Stimulated activated CD8-positive, alpha-beta memory T cell treated with anti-CD3 and anti-CD28 coated beads, Interleukin-7, amount 100 ng/mL, for 24 hours (primary cell): ENCODE data around the gene GALNT10.

Experiments
- DNase-seq: peaks from one replicate; pipeline ENCODE4 v3.0.0-alpha.2; 2020; ENCODE audit warnings: low read depth

The GALNT10 gene

DNA sequence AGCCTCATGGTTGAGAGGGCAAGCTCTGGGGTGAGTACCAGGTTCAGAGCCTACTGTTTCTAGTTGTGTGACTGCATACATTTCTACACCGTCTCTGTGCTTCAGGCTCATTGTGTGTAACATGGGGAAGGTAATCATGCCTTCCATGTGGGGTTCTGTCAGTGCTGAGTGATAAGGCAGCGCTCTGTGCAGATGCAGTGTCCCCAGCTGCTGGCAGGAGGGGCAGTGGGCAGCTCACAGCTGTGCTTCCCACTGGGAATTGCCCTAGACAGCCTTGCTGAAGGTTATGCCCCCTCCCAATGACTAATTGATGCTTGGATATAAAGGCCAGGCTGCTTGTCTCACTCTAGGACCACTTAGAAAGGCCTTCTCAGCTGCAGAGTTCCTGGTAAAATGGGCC, 133.5 kb downstream of the GALNT10 start:
- DNase-seq: no peak

DNA sequence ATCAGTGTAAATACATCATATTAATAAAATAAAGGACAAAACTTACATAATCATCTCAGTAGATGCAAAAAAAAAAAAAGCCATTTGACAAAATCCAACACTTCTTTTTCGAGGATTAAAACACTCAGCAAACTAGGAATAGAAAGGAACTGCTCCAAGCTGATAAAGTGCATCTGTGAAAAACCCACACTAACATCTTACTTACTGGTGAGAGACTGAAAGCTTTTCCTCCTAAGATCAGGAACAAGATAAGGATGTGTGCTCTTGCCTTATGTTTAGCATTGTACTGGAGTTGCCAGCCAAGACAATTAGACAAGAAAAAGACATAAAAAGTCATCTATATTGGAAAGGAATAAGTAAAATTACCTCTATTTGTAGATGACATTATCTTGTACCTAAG, 135.0 kb downstream of the GALNT10 start:
- DNase-seq: no peak

DNA sequence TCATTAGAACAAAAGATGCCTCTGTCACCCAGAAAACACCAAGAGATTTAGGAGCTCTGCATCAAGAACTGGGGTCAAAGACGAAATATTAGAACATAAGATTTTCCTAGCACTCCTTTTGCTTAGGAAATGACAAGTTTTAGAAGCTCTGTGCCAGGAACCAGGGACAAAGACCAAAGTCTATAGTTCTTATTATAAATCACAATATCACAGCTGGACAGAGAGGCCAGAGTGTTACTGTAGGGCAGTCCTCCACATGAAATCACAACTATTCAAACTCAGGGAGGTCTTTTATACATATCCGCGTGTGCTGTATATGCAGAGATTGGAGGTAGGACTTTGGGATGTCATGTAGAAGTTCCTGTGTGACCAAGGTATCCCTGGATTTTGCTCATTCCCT, 138.5 kb downstream of the GALNT10 start:
- no peak for DNase-seq

DNA sequence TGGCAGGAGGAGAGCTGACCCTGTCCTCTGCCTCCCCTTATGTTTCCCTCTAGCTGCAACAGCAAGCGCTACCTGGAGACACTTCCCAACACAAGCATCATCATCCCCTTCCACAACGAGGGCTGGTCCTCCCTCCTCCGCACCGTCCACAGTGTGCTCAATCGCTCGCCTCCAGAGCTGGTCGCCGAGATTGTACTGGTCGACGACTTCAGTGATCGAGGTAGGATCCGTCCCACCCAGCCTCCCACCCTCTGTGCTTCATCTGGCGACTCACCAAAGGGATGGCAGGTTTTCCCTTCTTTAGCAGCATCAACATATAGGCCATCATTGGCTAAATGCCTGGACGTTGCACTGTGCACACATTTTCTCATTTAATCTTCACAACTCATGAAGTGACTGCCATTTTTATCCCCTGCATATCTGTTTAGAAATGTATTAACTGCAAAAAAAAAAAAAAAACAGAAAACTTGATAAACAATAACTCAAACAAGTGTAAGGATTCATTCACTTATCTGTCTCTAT, 139.0 kb downstream of the GALNT10 start:
- no peak for DNase-seq

DNA sequence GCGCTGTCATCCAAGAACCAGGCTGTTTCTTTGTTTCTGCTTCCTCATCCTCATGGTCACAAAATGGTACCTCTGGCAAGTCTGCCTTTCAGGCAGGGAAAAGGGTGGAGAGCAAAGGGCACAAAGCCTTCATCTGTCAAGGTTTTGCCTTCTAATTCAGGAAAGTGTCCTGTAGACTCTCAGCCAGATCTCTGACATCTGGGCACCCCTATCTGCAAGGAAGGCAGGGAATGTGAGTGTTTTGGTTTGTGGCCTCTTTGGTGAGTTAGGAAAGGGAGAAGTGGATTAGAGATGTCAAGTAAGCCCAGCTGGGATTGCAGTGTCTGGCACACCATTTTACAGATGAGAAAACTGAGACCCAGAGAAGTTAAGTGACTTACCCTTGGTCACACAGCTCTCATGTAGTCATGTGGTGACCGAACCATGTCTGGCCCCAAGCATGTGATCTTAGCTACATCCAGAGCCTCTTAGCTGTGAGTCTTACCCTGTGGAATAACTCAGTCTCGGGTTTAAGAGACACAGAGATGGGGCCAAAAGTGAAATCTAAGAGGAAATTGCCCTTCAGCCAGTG, 139.6 kb downstream of the GALNT10 start:
- DNase-seq: no peak

DNA sequence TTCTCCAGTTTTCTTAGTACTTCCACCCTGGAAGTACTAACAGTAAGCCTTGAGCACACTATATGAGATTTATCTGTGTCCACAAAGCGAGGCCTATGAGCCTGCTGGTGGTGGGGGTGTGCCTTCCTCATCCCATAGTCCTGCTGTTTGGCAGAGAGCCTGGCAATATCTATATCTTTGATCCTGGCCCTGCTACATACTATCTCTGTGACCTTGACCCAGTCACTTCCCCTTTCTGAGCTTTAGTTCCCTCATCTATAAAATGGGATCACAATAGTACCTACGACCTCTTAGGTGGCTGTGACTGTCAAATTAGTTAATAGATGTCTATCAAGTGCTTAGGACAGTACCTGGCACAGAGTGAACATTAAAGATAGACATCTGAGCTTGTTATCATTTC, 140.7 kb downstream of the GALNT10 start:
- DNase-seq: no peak

DNA sequence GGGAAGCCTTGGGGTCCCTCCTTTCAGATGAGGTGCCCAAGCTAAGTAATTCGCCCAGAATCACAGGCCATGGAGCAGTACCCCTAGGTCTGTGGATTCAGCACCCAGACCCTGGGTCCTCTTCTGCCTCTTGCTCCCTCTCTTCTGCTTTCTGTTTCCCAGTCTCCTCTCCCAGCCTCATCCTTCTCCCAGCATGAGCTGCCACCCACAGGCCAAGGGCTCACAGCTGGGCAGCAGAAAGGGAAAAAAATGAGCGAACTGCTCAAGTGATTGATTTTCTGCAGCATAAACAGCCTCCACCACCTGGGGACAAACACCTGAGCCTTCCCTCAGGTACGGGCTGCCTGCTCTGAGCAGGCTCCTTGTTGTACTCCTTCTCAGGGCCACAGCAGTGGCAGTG, 141.4 kb downstream of the GALNT10 start:
- no peak for DNase-seq

DNA sequence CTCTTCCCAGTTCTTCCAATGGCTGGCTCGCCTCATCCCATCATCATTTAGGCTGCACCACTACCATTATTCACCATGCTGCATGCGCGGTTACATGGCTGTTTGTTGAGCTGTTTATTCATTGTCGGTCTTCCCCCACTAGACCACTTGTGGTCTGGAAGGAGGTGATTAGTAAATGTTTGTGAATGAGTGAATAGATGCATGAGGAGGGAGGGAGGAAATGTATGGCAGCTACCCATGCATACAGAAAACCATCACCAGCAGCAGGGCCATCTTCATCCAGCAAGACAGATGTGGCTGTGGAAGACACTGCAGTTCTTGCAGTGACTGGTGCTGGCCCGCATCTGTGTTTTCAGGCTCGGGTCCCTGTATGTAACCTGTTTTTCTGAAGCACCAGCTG, 141.9 kb downstream of the GALNT10 start:
- DNase-seq: no peak

DNA sequence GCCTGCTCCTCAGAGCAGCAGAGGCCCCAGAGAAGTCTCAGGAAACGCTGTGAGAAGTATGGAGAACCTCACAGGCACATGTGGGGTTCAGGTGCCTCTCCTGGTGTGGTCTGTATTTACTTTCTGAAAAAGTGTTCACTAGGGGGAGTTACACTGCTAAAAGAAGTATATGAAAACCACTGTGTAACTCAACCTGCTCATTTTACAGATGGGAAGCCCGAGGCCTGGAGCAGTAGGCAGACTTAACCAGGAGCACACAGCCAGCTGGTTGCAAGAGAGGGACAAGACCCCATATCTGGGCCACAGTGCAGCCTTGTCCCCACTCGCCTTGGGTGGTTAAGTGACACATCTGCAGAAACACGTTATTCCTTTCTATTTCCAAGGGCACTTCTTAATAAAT, 142.5 kb downstream of the GALNT10 start:
- DNase-seq: no peak

DNA sequence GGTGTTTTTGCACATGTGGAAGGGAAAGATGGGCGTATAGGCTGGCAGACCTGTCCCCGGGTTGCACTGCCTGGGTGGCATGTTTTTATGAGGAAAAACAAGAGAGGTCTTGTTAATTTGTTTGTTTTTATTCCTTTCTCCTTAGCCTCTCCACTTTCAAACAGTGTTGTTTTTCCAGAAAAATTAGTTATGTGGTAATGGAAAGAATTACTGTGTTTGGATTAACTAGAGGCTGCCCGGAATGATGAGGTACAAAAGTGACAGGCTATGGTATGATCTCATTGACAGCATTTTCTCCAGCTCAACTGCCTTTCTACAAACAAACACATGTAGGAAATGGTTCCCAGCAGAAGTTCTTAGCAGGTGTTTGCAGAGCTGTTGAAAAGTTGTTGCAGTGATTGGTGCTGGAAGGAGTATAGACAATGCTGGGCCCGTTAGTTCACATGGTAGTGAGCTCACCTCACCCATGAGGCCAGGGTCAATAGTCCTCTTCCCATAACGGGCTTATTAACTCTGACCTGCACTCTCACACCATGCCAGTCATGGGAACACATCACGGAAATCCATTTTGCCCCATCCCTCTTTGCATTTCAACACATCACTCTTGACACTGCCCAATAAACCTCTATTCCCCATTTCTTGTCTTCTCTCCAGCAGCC, 144.0 kb downstream of the GALNT10 start:
- DNase-seq: no peak

DNA sequence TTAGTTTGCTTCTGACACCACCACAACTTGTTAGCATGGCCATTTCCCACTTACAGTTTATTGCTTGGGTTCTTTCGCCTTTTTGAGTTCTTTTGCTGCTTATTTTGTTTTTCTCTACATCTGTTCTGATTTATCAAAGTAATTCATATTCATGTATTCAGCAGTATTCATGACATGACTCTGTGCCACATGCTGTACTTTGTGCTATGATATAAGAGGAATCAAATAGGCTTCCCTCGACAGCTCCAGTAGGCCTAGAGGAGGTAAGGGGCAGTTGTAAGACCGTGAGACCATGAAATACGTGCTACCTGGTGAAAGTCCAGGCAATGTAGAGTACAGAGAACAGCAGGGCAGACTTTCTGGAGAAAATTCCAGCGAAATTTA, 144.5 kb downstream of the GALNT10 start:
- DNase-seq: no peak

DNA sequence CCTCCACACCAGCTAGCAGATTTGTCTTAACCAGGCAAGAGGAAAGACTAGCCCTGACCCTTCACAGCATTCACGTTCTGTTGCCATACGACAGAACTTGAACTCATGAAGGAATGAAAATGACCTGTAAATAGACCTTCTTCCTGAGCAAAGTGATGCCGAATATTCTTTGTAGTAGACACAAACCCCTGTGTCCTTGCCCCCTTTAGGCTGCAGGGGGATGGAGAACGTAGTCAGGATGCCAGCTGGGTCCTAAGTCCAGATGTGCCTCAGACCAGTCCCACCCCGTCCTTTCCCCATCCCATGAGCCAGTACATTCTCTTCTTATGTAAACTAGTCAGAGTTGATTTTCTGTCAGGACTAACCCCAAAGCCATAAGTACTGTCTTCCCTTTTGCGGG, 151.1 kb downstream of the GALNT10 start:
- no peak for DNase-seq

DNA sequence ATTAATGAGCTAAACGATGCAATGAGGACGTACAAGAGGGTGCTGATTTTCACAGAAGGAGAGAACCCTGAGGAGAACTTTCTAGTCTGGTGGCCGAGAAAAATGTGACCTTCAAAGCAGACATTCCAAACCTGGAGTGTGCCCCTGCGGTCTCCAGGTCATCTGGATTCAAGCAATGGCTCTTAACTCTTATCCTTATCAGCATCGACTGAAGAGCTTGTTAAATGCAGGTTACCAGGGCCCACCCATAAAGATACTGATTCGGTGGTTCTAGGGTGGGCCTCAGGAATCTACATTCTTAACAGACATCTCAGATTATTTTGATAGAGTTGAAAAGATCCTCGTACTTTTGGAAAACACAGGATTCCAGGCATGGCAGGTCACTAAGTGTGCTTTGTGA, 151.7 kb downstream of the GALNT10 start:
- DNase-seq: no peak

DNA sequence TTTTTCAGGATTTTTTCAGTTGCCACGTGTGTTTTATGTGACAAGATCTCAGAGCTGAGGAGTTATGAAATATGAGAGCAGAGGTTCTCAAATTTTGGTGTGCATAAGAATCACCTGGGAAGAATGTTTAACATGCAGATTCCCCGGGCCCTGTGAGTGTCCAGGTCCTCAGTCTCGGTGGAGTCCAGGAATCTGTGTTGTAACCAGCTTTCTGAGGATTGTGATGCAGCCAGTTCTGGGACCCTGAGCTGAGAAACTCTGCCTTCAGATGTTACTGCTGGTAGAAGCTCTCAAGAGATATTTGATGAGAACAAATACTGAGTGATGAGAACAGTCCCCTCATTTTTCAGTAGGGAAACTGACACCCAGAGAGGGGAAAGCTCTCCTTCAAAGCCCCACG, 152.4 kb downstream of the GALNT10 start:
- no peak for DNase-seq

DNA sequence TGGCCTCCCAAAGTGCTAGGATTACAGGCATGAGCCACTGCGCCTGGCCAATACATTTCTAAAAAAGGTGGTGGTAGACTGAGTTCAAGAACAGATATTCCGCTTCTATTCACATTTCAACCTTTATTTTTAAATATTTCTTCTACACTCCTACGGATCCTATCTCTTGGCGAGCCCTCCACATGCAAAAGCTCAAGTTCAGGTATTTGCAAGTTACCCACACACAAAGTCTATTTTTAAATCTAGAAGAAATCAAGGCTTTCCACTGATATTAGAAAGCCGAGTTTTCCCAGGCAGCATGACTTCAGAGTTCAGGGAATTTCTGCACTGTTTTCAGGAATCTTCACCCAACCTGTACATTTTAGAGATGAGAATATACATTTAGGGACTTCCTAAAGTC, 153.9 kb downstream of the GALNT10 start:
- no peak for DNase-seq

DNA sequence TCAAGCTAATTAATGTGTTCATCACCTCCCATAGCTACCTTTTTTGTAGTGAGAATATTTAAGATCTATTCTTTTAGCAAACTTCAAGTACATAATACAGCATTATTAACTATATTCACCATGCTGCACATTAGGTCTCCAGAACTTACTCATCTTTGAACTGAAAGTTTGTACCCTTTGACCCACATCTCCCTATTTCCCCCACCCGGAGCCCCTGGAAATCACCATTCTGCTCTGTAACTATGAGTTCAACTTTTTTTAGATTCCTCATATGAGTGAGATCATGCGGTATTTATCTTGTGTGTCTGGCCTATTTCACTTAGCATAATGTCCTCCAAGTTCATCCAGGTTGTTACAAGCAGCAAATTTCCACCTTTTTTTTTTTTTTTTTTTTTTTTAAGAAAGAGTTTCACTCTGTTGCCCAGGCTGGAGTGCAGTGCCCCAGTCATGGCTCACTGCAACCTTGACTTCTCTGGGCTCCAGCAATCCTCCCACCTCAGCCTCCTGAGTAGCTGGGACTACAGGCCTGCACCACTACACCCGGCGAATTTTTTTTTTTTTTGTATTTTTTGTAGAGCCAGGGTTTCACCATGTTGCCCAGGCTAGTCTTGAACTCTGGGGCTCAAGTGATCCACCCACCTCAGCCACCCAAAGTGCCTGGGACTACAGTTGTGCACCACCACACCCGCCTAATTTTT, 154.9 kb downstream of the GALNT10 start:
- no peak for DNase-seq

DNA sequence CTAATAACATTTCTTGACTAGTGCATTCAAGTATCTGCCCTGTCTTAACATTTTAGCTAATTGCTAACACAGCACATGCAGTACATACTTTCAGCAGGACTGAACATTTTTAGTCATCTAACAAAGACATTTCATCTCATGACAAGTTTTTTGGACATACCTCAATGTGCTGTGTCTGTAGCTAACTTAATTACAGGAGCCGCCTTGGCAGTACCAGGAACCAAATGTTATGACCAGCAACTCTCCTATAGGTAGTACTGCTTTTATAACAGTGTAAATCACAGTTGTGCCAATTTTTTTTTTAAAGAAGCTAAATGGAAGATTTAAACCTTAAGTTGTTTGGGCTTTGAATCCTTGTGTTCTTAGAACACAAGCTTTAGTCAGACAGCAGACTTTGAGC, 155.9 kb downstream of the GALNT10 start:
- DNase-seq: no peak

DNA sequence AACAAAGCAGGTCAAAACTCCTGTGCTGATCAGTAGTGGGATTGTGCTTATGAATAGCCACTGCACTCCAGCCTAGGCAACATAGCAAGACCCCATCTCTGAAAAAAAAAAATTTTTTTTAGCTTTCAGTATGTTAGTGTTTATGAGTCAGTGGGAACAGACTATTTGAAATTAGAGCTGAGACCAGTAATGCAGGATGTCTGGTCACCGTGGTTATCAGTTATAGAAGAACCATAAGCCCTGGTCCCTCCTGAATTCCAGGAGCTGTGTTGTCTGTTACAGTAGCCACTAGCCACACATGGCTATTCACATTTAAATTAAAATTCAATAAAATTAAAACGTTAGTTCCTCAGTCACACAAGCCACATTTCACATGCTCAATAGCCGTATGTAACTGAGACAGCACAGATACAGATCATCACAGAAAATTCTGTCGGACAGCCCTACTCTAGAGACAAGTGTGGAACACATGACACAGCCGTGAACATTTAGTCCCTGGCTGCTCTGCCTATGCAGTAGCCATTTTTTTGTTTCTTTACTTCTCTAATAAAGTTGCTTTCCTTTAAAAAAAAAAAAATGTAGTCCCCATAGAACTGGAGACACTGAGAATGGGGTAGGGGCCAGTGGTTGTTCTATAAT, 159.2 kb downstream of the GALNT10 start:
- DNase-seq: no peak

DNA sequence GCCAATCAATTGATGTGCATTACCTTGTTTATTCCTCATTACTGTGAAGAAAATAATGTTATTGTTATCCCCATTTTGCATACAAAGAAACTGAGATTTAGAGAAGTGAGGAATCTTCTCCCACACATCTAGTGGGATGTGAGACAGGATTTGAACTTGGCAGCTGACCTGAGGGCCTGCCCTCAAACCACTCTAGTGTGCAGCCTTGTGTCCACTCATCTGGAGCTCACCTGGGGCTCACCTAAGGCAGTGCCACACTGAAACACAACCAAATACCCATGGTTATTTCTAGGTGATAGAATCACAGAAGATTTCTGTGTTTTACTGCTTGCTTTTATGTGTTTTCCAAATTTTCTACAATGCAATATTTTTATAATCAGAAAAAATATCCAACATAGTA, 160.6 kb downstream of the GALNT10 start:
- DNase-seq: no peak

DNA sequence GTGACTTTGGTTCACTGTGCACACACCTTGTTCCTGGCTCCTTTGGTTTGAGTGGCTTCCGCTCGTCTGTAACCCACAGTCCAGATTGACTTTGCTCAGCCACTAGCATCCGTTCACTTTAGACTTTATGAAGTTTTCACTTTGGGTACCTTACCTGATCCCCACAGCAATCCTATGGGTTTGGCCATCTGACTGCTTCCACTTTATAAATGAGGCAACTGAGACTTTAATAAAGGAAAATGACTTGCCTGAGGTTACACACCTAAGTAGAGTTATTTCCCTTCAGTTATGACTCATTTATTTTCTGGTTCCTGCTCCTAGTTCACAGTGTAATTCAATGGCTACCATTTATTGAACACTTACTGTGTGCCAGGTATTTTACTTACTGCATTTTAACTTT, 161.0 kb downstream of the GALNT10 start:
- no peak for DNase-seq

DNA sequence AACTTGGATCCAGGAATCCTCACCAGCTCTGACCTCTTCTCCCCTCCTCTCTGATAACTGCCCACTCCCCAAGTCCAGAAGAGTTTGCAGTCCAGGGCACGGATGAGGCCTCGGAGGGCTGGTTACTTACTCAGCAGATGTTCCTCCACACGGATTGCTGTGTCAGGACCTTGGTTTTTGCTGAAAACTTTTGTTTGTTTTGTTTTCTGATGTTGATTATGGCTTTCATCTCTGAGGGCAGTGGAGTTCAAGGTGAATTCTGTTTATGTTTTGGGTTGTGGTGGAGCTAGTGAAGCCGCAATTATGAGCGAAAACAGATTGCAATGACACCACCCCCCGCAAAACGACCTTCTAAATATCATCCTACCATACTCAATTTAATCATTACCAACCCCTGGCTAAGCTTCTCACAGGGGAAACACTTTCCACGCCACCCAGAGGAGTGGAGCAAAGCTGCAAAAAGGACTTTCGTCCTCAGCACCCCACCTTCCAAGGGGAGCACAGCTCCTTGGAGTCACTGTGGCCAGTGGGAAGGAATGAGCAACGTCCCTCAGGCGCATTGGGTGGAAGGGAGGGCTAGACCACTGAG, 162.5 kb downstream of the GALNT10 start:
- DNase-seq: no peak

DNA sequence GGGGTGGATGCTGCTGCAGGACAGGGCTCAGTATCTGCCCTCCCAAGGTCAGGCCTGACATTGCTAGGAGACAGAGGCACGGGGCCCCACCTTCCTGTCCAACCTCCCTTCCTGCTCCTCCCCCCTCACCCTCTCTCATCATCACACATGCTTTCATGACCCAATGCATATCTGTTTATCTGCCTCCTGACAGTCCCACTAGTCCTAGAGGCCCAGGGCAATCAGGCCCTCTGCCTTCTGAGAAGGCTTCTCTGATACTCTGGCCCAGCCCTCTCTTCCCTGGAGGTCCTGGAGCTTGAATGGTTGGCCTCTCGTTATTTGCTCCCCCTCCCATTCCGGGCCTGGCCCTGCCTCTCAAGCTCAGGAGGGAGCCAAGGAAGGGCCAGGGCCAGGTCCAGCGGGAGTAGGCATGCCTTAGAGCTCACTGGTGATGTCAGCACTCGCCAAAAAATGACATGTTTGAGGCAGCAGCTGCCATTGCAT, 164.6 kb downstream of the GALNT10 start:
- DNase-seq: no peak
